PC-9 (cell line): Measurements from ENCODE around the gene NELL1.

ENCODE experiments used
- CTCF ChIP-seq: fragments of 200-600 bp; sonication (generic); conservative IDR thresholded peaks from 2 replicates; pipeline ENCODE4 v1.6.1; 2017; ENCODE audit warnings: mixed run types, antibody characterized with exemption, mild to moderate bottlenecking, moderate library complexity
- EZH2 ChIP-seq: fragments of 200-600 bp; sonication (generic); IDR thresholded peaks from 2 replicates; pipeline ENCODE4 v1.8.0; 2017; ENCODE audit warnings: antibody characterized with exemption, low read depth

- TF ChIP-seq EZH2 = no peak
- TF ChIP-seq CTCF = no peak
Observed at GRCh38 chr11:21254055-21254454, 584.7 kb downstream of the NELL1 start.
